GM21576 (cell line): ENCODE data around the gene HAAO.

Experiments
- ATAC-seq: cut with Tn5 transposase; IDR thresholded peaks from one replicate; pipeline ENCODE4 v1.9.1; 2021; ENCODE audit warnings: mild to moderate bottlenecking, moderate library complexity; ENCODE audit not compliant: unreplicated experiment

Gene HAAO

GRCh38 chr2:42794271-42795046, 2.1 kb upstream of the HAAO start:
- ATAC-seq = no peak

GRCh38 chr2:42793334-42794270, 1.2 kb upstream of the HAAO start:
- no peak for ATAC-seq

- peak; percentile 3 for ATAC-seq
Observed at GRCh38 chr2:42792087-42792582, 248 bp downstream of the HAAO start.

GRCh38 chr2:42791606-42792005, 777 bp downstream of the HAAO start:
- no peak for ATAC-seq

GRCh38 chr2:42789751-42790150, 2.6 kb downstream of the HAAO start:
- no peak for ATAC-seq

GRCh38 chr2:42788882-42789281, 3.5 kb downstream of the HAAO start:
- ATAC-seq = no peak

GRCh38 chr2:42788478-42788793, 3.9 kb downstream of the HAAO start:
- no peak for ATAC-seq

- ATAC-seq = no peak
Observed at GRCh38 chr2:42787788-42788477, 4.5 kb downstream of the HAAO start.

GRCh38 chr2:42787424-42787787, 5.0 kb downstream of the HAAO start:
- ATAC-seq = no peak

GRCh38 chr2:42786561-42787345, 5.6 kb downstream of the HAAO start:
- ATAC-seq = no peak

- no peak for ATAC-seq
Observed at GRCh38 chr2:42784204-42784880, 8.0 kb downstream of the HAAO start.

GRCh38 chr2:42783511-42783910, 8.9 kb downstream of the HAAO start:
- ATAC-seq = no peak

GRCh38 chr2:42781181-42781580, 11.2 kb downstream of the HAAO start:
- no peak for ATAC-seq

- ATAC-seq = no peak
Observed at GRCh38 chr2:42777883-42778805, 14.2 kb downstream of the HAAO start.

GRCh38 chr2:42775810-42776209, 16.6 kb downstream of the HAAO start:
- ATAC-seq = no peak

- ATAC-seq = peak; percentile 46
Observed at GRCh38 chr2:42775186-42775585, 17.2 kb downstream of the HAAO start.

GRCh38 chr2:42771546-42772153, 20.7 kb downstream of the HAAO start:
- ATAC-seq = no peak

- no peak for ATAC-seq
Observed at GRCh38 chr2:42770288-42771131, 21.9 kb downstream of the HAAO start.
